HepG2 (cell line): Measurements from ENCODE around the gene CEP131. TPM values are rescaled to one million over a fixed set of nuclear protein-coding genes. Genes with fewer than 3 reads are reported as not detected.
A peak's percentile ranks its signal among the peaks of the same experiment; 100 is the strongest.

Experiments used
- CENPT ChIP-seq: sonication (generic); formaldehyde crosslinking; IDR thresholded peaks from 2 replicates; pipeline ENCODE4 v1.8.0; 2022; ENCODE audit warnings: low read depth, mild to moderate bottlenecking, moderate library complexity, missing genetic modification reagents
- GPN1 ChIP-seq: sonication (generic); formaldehyde crosslinking; IDR thresholded peaks from 2 replicates; pipeline ENCODE4 v1.5.1; 2020; ENCODE audit warnings: missing genetic modification reagents, borderline replicate concordance
- HNF1B ChIP-seq: sonication (generic); formaldehyde crosslinking; IDR thresholded peaks from 2 replicates; pipeline ENCODE4 v1.5.1; 2020; ENCODE audit warnings: mild to moderate bottlenecking, moderate library complexity, missing genetic modification reagents
- HNRNPLL ChIP-seq: fragments of 200-400 bp; formaldehyde crosslinking; IDR thresholded peaks from 2 replicates; pipeline ENCODE4 v1.6.1; 2017; ENCODE audit warnings: mild to moderate bottlenecking, low read depth, low read length; ENCODE audit not compliant: poor library complexity, severe bottlenecking
- KAT7 ChIP-seq: IDR thresholded peaks from 2 replicates; pipeline ENCODE4 v1.6.1; 2018; ENCODE audit warnings: borderline replicate concordance, missing compliant biosample characterization
- MTA1 ChIP-seq: sonication (generic); formaldehyde crosslinking; IDR thresholded peaks from 2 replicates; pipeline ENCODE4 v1.4.0; 2020; ENCODE audit warnings: missing genetic modification reagents, mild to moderate bottlenecking, borderline replicate concordance
- NONO ChIP-seq, 2 experiments: fragments of 450-650 bp in 1 of 2; sonication (generic) in 1 of 2; formaldehyde crosslinking in 1 of 2; IDR thresholded peaks in 1 of 2; conservative IDR thresholded peaks in 1 of 2; 2 replicates each; pipeline versions ENCODE4 v1.6.1 to v1.8.0; 2017 to 2022; ENCODE audit warnings: mild to moderate bottlenecking in 1 of 2, missing genetic modification reagents in 1 of 2, moderate library complexity in 1 of 2
- NR2F2 ChIP-seq: IDR thresholded peaks from 2 replicates; pipeline ENCODE4 v1.6.1; 2012; ENCODE audit warnings: low read depth, inconsistent platforms, borderline replicate concordance
- NR2F6 ChIP-seq, 2 experiments: IDR thresholded peaks; 2 replicates each; pipeline ENCODE4 v1.6.1; 2016; ENCODE audit warnings: antibody characterized with exemption in 1 of 2, mild to moderate bottlenecking in 1 of 2
- PATZ1 ChIP-seq: sonication (generic); formaldehyde crosslinking; IDR thresholded peaks from 2 replicates; pipeline ENCODE4 v1.4.0; 2020; ENCODE audit warnings: missing genetic modification reagents
- SOX6 ChIP-seq, 2 experiments: fragments of 450-650 bp in 1 of 2; sonication (generic) in 1 of 2; formaldehyde crosslinking in 1 of 2; IDR thresholded peaks; 2 replicates each; pipeline versions ENCODE4 v1.4.0 to v1.6.1; 2017 to 2020; ENCODE audit warnings: antibody characterized with exemption in 1 of 2, mild to moderate bottlenecking in 1 of 2, missing genetic modification reagents in 1 of 2
- ZBTB7B ChIP-seq: sonication (generic); formaldehyde crosslinking; IDR thresholded peaks from 2 replicates; pipeline ENCODE4 v1.4.0; 2020; ENCODE audit warnings: missing genetic modification reagents
- ZNF263 ChIP-seq: sonication (generic); formaldehyde crosslinking; IDR thresholded peaks from 2 replicates; pipeline ENCODE4 v1.4.0; 2020; ENCODE audit warnings: missing genetic modification reagents
- ZNF546 ChIP-seq: sonication (generic); formaldehyde crosslinking; conservative IDR thresholded peaks from 2 replicates; pipeline ENCODE4 v1.8.1; 2023; ENCODE audit warnings: mild to moderate bottlenecking, missing genetic modification reagents
- ZNF687 ChIP-seq: sonication (generic); formaldehyde crosslinking; IDR thresholded peaks from 2 replicates; pipeline ENCODE4 v1.5.1; 2020; ENCODE audit warnings: mild to moderate bottlenecking, missing genetic modification reagents, moderate library complexity
- ZNF784 ChIP-seq: sonication (generic); formaldehyde crosslinking; IDR thresholded peaks from 2 replicates; pipeline ENCODE4 v1.5.1; 2020; ENCODE audit warnings: missing genetic modification reagents, mild to moderate bottlenecking, borderline replicate concordance
- polyA plus RNA-seq, 8 experiments: library from polyadenylated mRNA; depleted of rRNA in 3 of 8; stranded (reverse) in 7 of 8; unstranded in 1 of 8; fragments of >200 nt; fragmentation: Illumina TruSeq in 4 of 8; extraction: Trizol in 4 of 8; gene quantifications; 2 replicates each; pipeline versions ENCODE4 v1.2.1 to v1.2.3, GENCODE V29; 2011 to 2016; ENCODE audit warnings: low read depth in 4 of 8, missing spikeins in 1 of 8, mixed read lengths in 1 of 8; ENCODE audit not compliant: insufficient read depth in 1 of 8
- total RNA-seq, 5 experiments: library from RNA; depleted of rRNA; stranded (reverse); fragments of >200 nt; fragmentation: Illumina TruSeq; extraction: Trizol; gene quantifications; 2 replicates each; pipeline ENCODE4 v1.2.3, GENCODE V29; 2016; ENCODE audit warnings: low read depth in 1 of 5

The CEP131 gene
- total and polyA plus RNA-seq, 2 of the 13 experiments (the other 11 are each of a cell fraction or from before 2014, with no cell fraction given): 5.0 to 16.8 TPM

- peak; percentile 72; the same call in 1 of the 2 replicates for TF ChIP-seq ZNF546 (CRISPR knock-in tag)
- no peak for TF ChIP-seq CENPT (CRISPR knock-in tag)
- TF ChIP-seq ZNF263 (CRISPR knock-in tag): peak; percentile 38; the same call in 1 of the 2 replicates
- no peak for TF ChIP-seq ZNF784 (CRISPR knock-in tag)
- peak; percentile 63 for TF ChIP-seq ZNF687 (CRISPR knock-in tag)
- TF ChIP-seq NONO (IDR thresholded peaks at IDR 0.05): no peak
- peak; percentile 44 for TF ChIP-seq NONO (CRISPR knock-in tag; conservative IDR thresholded peaks at IDR 0.05)
- TF ChIP-seq HNF1B (CRISPR knock-in tag): peak; percentile 19; the same call in 1 of the 2 replicates
- peak; percentile 30; the same call in 1 of the 2 replicates for TF ChIP-seq MTA1 (CRISPR knock-in tag)
- TF ChIP-seq GPN1 (CRISPR knock-in tag): 0 out of 2 replicates have a peak, but pooled peaks have one; percentile 30
- peak; percentile 12 for TF ChIP-seq HNRNPLL
- TF ChIP-seq NR2F6 (IDR thresholded peaks at IDR 0.05): no peak; the same call in 1 of the 2 replicates
- peak; percentile 68; the same call in 1 of the 2 replicates for TF ChIP-seq NR2F6 (CRISPR knock-in tag; IDR thresholded peaks at IDR 0.05)
- no peak for TF ChIP-seq SOX6 (IDR thresholded peaks at IDR 0.05)
- 0 out of 2 replicates have a peak, but pooled peaks have one; percentile 25 for TF ChIP-seq SOX6 (CRISPR knock-in tag; IDR thresholded peaks at IDR 0.05)
- peak; percentile 55; the same call in 1 of the 2 replicates for TF ChIP-seq PATZ1 (CRISPR knock-in tag)
- TF ChIP-seq KAT7: no peak
- TF ChIP-seq NR2F2: 0 out of 2 replicates have a peak, but pooled peaks have one; percentile 19
- peak; percentile 40; the same call in 1 of the 2 replicates for TF ChIP-seq ZBTB7B (CRISPR knock-in tag)
Measured at GRCh38 chr17:81178136-81179091, 44.4 kb downstream of the CEP131 start (continued).
